Measurements from ENCODE around the gene B9D1.

GRCh38 chr17:19318611-19319010 lies 43.9 kb downstream of the B9D1 start:
- no peak for TF ChIP-seq POLR2A (IDR thresholded peaks at IDR 0.05)
- TF ChIP-seq, protein P1, sequence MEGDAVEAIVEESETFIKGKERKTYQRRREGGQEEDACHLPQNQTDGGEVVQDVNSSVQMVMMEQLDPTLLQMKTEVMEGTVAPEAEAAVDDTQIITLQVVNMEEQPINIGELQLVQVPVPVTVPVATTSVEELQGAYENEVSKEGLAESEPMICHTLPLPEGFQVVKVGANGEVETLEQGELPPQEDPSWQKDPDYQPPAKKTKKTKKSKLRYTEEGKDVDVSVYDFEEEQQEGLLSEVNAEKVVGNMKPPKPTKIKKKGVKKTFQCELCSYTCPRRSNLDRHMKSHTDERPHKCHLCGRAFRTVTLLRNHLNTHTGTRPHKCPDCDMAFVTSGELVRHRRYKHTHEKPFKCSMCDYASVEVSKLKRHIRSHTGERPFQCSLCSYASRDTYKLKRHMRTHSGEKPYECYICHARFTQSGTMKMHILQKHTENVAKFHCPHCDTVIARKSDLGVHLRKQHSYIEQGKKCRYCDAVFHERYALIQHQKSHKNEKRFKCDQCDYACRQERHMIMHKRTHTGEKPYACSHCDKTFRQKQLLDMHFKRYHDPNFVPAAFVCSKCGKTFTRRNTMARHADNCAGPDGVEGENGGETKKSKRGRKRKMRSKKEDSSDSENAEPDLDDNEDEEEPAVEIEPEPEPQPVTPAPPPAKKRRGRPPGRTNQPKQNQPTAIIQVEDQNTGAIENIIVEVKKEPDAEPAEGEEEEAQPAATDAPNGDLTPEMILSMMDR (IDR thresholded peaks at IDR 0.05), result no peak

Measured in uterus (tissue), 2 donors.